Measurements from ENCODE around the gene SIVA1.

Gene SIVA1

DNA sequence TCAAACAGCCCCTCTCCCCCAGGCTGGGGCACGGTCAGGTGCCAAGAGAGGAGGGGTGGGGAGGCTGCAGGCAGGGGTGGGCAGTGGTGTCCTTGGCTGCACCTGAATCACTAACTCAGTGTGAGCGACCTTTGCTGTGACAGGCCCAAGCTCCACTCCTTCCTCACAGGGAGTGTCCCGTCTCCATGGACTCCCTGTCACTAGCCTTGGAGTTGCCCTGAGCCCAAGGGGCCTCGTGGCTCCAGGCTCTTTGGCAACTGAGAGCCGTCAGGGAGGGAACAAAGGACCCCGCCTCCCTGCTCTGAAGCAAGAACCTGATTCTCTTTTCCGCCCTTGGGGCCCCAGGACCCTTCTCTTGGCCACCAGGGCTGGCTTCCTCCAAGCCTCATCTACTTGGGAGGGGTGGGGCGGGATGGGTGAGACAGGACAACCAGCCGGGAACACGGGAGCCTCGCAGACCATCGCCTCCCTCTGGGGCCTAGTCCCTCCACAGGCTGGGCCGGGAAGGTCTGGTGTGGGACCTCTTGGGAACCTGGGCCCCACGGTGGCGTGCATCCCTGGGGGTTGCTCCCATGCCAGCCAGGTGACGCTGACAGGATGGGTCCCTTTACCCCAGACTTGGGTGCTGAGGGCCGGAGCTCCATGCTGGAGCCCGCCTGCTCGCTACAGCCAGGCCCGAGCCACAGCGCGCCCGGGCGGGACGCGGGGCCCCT, 29.9 kb upstream of the SIVA1 start:
- peak overlapping the region; percentile 66 for H3K4me2 ChIP-seq (ENCODE audit: low read length)
- no peak overlapping the region for H3K23ac ChIP-seq (ENCODE audit: low read length)
- H2AK5ac ChIP-seq (ENCODE audit: low read length), result peak overlapping the region; percentile 43
- peaks cover 3 to 16% of the 10 kb centered on the region in 2 experiments for H3K4me1 ChIP-seq (ENCODE audit: control insufficient read depth in 1 of 2, insufficient read depth in 2 of 2, low read length in 2 of 2)
- H3K9me3 ChIP-seq (ENCODE audit: insufficient read depth, low read depth, low read length), result peaks cover 5% of the 10 kb centered on the region
- H3K14ac ChIP-seq (ENCODE audit: low read length), result peak overlapping the region; percentile 7
- H2BK12ac ChIP-seq (ENCODE audit: low read length), result peak overlapping the region; percentile 27
- H3K9ac ChIP-seq (ENCODE audit: low read length), result no peak overlapping the region
- WGBS (ENCODE audit: extremely low coverage, insufficient coverage, insufficient read length), result no CpG with 5 or more reads among the region's 26 CpGs
- no peak overlapping the region for H3K4ac ChIP-seq (ENCODE audit: low read depth, low read length)
- peaks cover 31 to 33% of the 10 kb centered on the region in 2 experiments for H3K36me3 ChIP-seq (ENCODE audit: control insufficient read depth in 1 of 2, insufficient read depth in 2 of 2, low read length in 2 of 2)
- peaks cover 2% of the 10 kb centered on the region for H3K79me1 ChIP-seq (ENCODE audit: low read length)
- H2BK120ac ChIP-seq (ENCODE audit: insufficient read depth, low read length, poor library complexity), result no peak overlapping the region
- no peak overlapping the region for H4K91ac ChIP-seq (ENCODE audit: low read depth, low read length)
- no peaks in the 10 kb centered on the region for H3K27me3 ChIP-seq (ENCODE audit: insufficient read depth, low read length)
- no peak overlapping the region for H3K4me3 ChIP-seq (ENCODE audit: low read depth, low read length)
- H3K79me2 ChIP-seq (ENCODE audit: control insufficient read depth, insufficient read depth, low read length, poor library complexity), result peaks cover 2% of the 10 kb centered on the region
- H2BK5ac ChIP-seq (ENCODE audit: low read depth, low read length, poor library complexity), result no peak overlapping the region
- H3K18ac ChIP-seq (ENCODE audit: low read length), result no peak overlapping the region
- H4K8ac ChIP-seq (ENCODE audit: low read depth, low read length), result peak overlapping the region; percentile 20
- no peak overlapping the region for H3K27ac ChIP-seq (ENCODE audit: low read depth, low read length)
- DNase-seq, result peak; percentile 55 to 58
- peak overlapping the region; percentile 58 for H4K12ac ChIP-seq (ENCODE audit: low read depth, low read length)
- no peak overlapping the region for H2AFZ ChIP-seq (ENCODE audit: insufficient read depth, low read length, poor library complexity)

DNA sequence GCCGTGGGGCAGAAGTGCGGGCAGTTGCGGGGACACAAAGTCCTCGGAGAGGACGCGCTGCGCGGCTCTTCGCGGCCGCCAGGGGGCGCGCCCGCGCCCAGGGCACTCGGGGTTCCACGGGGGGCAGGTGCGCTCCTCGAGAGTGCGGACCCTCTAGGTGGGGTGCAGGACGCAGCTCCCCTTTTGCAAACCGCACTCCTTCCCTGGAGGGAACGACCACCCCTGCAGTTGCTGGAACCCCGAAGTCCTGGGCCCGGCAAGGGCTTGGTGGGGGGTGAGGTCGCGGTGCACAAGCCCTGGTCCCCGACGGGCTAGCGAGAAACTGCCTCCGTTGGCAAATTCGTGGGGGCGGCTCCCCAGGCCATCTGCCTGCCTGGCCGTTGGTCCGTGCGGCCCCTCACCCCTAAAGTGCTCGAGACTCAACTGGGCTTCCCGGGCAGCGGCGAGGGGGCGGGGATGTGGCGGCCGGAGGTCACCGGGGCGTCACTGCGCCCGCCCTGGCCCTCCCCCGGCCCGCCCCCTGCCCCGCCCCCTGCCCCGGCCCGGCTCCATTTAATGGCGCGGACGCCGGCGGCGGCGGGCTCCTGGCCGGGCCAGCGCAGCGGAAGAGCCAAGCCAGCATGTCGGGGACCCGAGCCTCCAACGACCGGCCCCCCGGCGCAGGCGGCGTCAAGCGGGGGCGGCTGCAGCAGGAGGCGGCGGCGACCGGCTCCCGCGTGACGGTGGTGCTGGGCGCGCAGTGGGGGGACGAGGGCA, 29.1 kb upstream of the SIVA1 start, which contains the start of gene ADSS1:
ADSS1 (plus strand) TSS at position 579 of the 756 bp plus-strand sequence; CDS start at position 621, 42 bp downstream.
- Histone ChIP-seq H2BK5ac (ENCODE audit: low read depth, low read length, poor library complexity) (peak within 1 kb of the TSS; percentile 69), H4K12ac (ENCODE audit: low read depth, low read length) (peak within 1 kb of the TSS; percentile 90), H3K9ac (ENCODE audit: low read length) (peak within 1 kb of the TSS; percentile 71), H4K8ac (ENCODE audit: low read depth, low read length) (peak within 1 kb of the TSS; percentile 93), H2BK12ac (ENCODE audit: low read length) (peak within 1 kb of the TSS; percentile 53), H3K4ac (ENCODE audit: low read depth, low read length) (no peak within 1 kb of the TSS), H3K79me2 (ENCODE audit: control insufficient read depth, insufficient read depth, low read length, poor library complexity) (peaks cover 2% of the 10 kb centered on the region), H3K9me3 (ENCODE audit: insufficient read depth, low read depth, low read length) (peaks cover 5% of the 10 kb centered on the region), H3K27me3 (ENCODE audit: insufficient read depth, low read length) (no peaks in the 10 kb centered on the region), H2AFZ (ENCODE audit: insufficient read depth, low read length, poor library complexity) (peak within 1 kb of the TSS; percentile 75), H3K4me3 (ENCODE audit: low read depth, low read length) (peak within 1 kb of the TSS; percentile 79), H3K36me3 (ENCODE audit: control insufficient read depth in 1 of 2, insufficient read depth in 2 of 2, low read length in 2 of 2) (peaks cover 26 to 27% of the 10 kb centered on the region in 2 experiments), H2AK5ac (ENCODE audit: low read length) (peak within 1 kb of the TSS; percentile 55), H2BK120ac (ENCODE audit: insufficient read depth, low read length, poor library complexity) (peak within 1 kb of the TSS; percentile 62), H3K4me1 (ENCODE audit: control insufficient read depth in 1 of 2, insufficient read depth in 2 of 2, low read length in 2 of 2) (peaks cover 3 to 16% of the 10 kb centered on the region in 2 experiments), H3K23ac (ENCODE audit: low read length) (no peak within 1 kb of the TSS), H3K18ac (ENCODE audit: low read length) (peak within 1 kb of the TSS; percentile 83), H3K27ac (ENCODE audit: low read depth, low read length) (no peak within 1 kb of the TSS), H3K79me1 (ENCODE audit: low read length) (peaks cover 2% of the 10 kb centered on the region), H4K91ac (ENCODE audit: low read depth, low read length) (peak within 1 kb of the TSS; percentile 67), H3K4me2 (ENCODE audit: low read length) (peak within 1 kb of the TSS; percentile 94), H3K14ac (ENCODE audit: low read length) (peak within 1 kb of the TSS; percentile 90)
- no CpG with 5 or more reads among the region's 82 CpGs for WGBS (ENCODE audit: extremely low coverage, insufficient coverage, insufficient read length)
- DNase-seq, result peak in 1 of 2 donors; percentile 64

DNA sequence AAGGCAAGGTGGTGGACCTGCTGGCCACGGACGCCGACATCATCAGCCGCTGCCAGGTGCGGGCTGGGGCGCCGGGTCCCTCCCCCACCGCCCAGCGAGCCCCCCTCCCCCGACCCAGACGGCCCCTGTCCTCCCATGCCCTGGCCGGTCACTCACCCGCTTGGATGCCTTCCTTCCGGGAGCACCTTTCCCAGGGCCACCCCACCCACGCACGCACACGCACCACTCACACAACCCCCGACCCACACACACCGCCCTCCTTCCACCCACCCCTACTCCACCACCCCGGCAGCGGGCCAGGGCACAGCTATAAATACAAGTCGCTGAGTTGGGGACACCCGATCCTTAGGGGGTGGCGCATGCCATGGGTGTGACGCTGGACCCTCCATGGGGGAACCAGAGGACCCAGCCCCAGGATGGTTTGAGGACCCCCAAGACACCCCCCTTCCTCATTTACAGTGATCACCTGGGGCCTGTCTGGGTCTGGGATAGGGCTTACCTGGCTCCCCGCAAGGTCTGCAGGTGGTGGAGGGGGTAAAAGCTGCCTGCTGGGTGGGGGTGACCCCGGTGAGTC, 28.5 kb upstream of the SIVA1 start:
- peak overlapping the region; percentile 67 for H4K91ac ChIP-seq (ENCODE audit: low read depth, low read length)
- peak overlapping the region; percentile 93 for H4K8ac ChIP-seq (ENCODE audit: low read depth, low read length)
- peak overlapping the region; percentile 90 for H4K12ac ChIP-seq (ENCODE audit: low read depth, low read length)
- peak overlapping the region; percentile 79 for H3K4me3 ChIP-seq (ENCODE audit: low read depth, low read length)
- peak overlapping the region; percentile 69 for H2BK5ac ChIP-seq (ENCODE audit: low read depth, low read length, poor library complexity)
- H3K79me1 ChIP-seq (ENCODE audit: low read length), result peaks cover 2% of the 10 kb centered on the region
- no peak overlapping the region for H3K23ac ChIP-seq (ENCODE audit: low read length)
- H2AK5ac ChIP-seq (ENCODE audit: low read length), result peak overlapping the region; percentile 55
- peak overlapping the region; percentile 53 for H2BK12ac ChIP-seq (ENCODE audit: low read length)
- H3K9me3 ChIP-seq (ENCODE audit: insufficient read depth, low read depth, low read length), result peaks cover 3% of the 10 kb centered on the region
- H3K18ac ChIP-seq (ENCODE audit: low read length), result peak overlapping the region; percentile 83
- peak overlapping the region; percentile 75 for H2AFZ ChIP-seq (ENCODE audit: insufficient read depth, low read length, poor library complexity)
- no peak overlapping the region for H3K4ac ChIP-seq (ENCODE audit: low read depth, low read length)
- peak overlapping the region; percentile 94 for H3K4me2 ChIP-seq (ENCODE audit: low read length)
- peak overlapping the region; percentile 90 for H3K14ac ChIP-seq (ENCODE audit: low read length)
- no peaks in the 10 kb centered on the region for H3K27me3 ChIP-seq (ENCODE audit: insufficient read depth, low read length)
- H3K9ac ChIP-seq (ENCODE audit: low read length), result peak overlapping the region; percentile 71
- DNase-seq, result peak in 1 of 2 donors; percentile 44
- WGBS (ENCODE audit: extremely low coverage, insufficient coverage, insufficient read length), result no CpG with 5 or more reads among the region's 27 CpGs
- H2BK120ac ChIP-seq (ENCODE audit: insufficient read depth, low read length, poor library complexity), result peak overlapping the region; percentile 62
- H3K36me3 ChIP-seq (ENCODE audit: control insufficient read depth in 1 of 2, insufficient read depth in 2 of 2, low read length in 2 of 2), result peaks cover 19 to 20% of the 10 kb centered on the region in 2 experiments
- peaks cover 3 to 16% of the 10 kb centered on the region in 2 experiments for H3K4me1 ChIP-seq (ENCODE audit: control insufficient read depth in 1 of 2, insufficient read depth in 2 of 2, low read length in 2 of 2)
- no peak overlapping the region for H3K27ac ChIP-seq (ENCODE audit: low read depth, low read length)
- peaks cover 2% of the 10 kb centered on the region for H3K79me2 ChIP-seq (ENCODE audit: control insufficient read depth, insufficient read depth, low read length, poor library complexity)

DNA sequence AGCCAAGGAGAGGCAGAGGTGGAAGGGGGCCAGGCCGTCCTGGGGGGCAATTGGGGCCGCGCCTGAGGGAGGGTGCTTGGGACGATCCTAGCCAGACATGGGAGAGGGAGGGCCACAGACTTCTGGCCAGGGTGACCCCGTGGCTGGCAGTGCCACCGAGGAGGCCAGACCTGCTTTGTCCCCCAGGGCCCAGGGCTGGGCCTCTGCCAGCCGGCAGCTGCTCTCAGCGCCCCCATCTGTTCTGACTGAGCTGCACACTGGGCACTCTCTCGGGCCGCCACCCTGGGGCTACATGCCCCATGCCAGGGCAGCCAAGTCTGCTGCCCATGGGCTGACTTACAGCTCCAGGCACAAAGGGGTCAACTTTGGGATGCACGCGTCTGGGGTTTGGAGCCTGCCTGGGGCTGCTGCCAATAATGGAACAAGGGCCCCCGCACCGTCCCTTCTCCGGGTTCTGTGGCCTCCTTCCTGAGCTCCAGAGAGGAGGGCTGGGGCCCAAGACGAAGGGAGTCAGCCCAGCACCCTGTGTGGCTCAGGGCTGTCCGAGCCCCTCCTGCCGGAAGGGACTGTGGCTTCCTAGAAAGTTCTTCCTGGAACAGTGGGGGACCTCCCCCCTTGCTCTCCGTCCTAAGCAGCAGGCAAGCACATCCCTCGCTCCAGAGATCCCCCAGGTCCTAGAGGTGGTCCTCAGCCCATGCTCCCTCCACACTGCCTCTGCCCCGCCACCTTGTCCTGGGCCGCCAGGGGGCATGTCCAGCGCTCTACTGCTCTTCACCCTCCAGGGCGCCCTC, 27.8 kb upstream of the SIVA1 start:
- Histone ChIP-seq H4K12ac (ENCODE audit: low read depth, low read length) (no peak overlapping the region), H3K4ac (ENCODE audit: low read depth, low read length) (no peak overlapping the region), H2BK5ac (ENCODE audit: low read depth, low read length, poor library complexity) (no peak overlapping the region), H3K14ac (ENCODE audit: low read length) (no peak overlapping the region), H3K79me1 (ENCODE audit: low read length) (peaks cover 2% of the 10 kb centered on the region), H3K4me1 (ENCODE audit: control insufficient read depth in 1 of 2, insufficient read depth in 2 of 2, low read length in 2 of 2) (peaks cover 3 to 16% of the 10 kb centered on the region in 2 experiments), H3K9ac (ENCODE audit: low read length) (no peak overlapping the region), H2BK120ac (ENCODE audit: insufficient read depth, low read length, poor library complexity) (no peak overlapping the region), H3K27ac (ENCODE audit: low read depth, low read length) (no peak overlapping the region), H3K23ac (ENCODE audit: low read length) (no peak overlapping the region), H3K9me3 (ENCODE audit: insufficient read depth, low read depth, low read length) (peaks cover 3% of the 10 kb centered on the region), H3K36me3 (ENCODE audit: control insufficient read depth in 1 of 2, insufficient read depth in 2 of 2, low read length in 2 of 2) (peaks cover 13% of the 10 kb centered on the region in 2 experiments), H4K8ac (ENCODE audit: low read depth, low read length) (no peak overlapping the region), H2BK12ac (ENCODE audit: low read length) (no peak overlapping the region), H3K4me2 (ENCODE audit: low read length) (peak overlapping the region; percentile 94), H3K79me2 (ENCODE audit: control insufficient read depth, insufficient read depth, low read length, poor library complexity) (peaks cover 2% of the 10 kb centered on the region), H2AK5ac (ENCODE audit: low read length) (no peak overlapping the region), H2AFZ (ENCODE audit: insufficient read depth, low read length, poor library complexity) (no peak overlapping the region), H3K18ac (ENCODE audit: low read length) (no peak overlapping the region), H3K4me3 (ENCODE audit: low read depth, low read length) (no peak overlapping the region), H3K27me3 (ENCODE audit: insufficient read depth, low read length) (no peaks in the 10 kb centered on the region), H4K91ac (ENCODE audit: low read depth, low read length) (peak overlapping the region; percentile 2)
- WGBS (ENCODE audit: extremely low coverage, insufficient coverage, insufficient read length), result no CpG with 5 or more reads among the region's 24 CpGs
- peak; percentile 47 to 55 for DNase-seq
